Nephron (organoid): ENCODE data around the gene HBA1.

ENCODE experiments used
- H3K27ac Mint-ChIP-seq, 3 experiments: 2 replicates each; pipeline ENCODE4 v1.8.0; 2020; ENCODE audit warnings: mixed read lengths in 3 of 3, mild to moderate bottlenecking in 2 of 3, moderate library complexity in 1 of 3
- H3K27me3 Mint-ChIP-seq: 2 replicates; pipeline ENCODE4 v1.8.0; 2021; ENCODE audit warnings: low read depth, mild to moderate bottlenecking, moderate library complexity, mixed read lengths
- H3K36me3 Mint-ChIP-seq: 2 replicates; pipeline ENCODE4 v1.8.0; 2020; ENCODE audit warnings: low read depth, mixed read lengths
- H3K4me1 Mint-ChIP-seq: 2 replicates; pipeline ENCODE4 v1.8.0; 2020; ENCODE audit warnings: mixed read lengths
- H3K4me3 Mint-ChIP-seq, 3 experiments: 2 replicates each; pipeline ENCODE4 v1.8.0; 2020; ENCODE audit warnings: mild to moderate bottlenecking in 3 of 3, mixed read lengths in 3 of 3, moderate library complexity in 2 of 3
- H3K9me3 Mint-ChIP-seq: 2 replicates; pipeline ENCODE4 v1.8.0; 2020; ENCODE audit warnings: mixed read lengths
- TF ChIP-seq, protein P1 (sequence below), 3 experiments: fragments of 200-600 bp; sonication (generic); IDR thresholded peaks; one replicate each; pipeline ENCODE4 v1.5.0; 2021; ENCODE audit warnings: antibody characterized with exemption in 3 of 3; ENCODE audit not compliant: unreplicated experiment in 3 of 3

The HBA1 gene

DNA sequence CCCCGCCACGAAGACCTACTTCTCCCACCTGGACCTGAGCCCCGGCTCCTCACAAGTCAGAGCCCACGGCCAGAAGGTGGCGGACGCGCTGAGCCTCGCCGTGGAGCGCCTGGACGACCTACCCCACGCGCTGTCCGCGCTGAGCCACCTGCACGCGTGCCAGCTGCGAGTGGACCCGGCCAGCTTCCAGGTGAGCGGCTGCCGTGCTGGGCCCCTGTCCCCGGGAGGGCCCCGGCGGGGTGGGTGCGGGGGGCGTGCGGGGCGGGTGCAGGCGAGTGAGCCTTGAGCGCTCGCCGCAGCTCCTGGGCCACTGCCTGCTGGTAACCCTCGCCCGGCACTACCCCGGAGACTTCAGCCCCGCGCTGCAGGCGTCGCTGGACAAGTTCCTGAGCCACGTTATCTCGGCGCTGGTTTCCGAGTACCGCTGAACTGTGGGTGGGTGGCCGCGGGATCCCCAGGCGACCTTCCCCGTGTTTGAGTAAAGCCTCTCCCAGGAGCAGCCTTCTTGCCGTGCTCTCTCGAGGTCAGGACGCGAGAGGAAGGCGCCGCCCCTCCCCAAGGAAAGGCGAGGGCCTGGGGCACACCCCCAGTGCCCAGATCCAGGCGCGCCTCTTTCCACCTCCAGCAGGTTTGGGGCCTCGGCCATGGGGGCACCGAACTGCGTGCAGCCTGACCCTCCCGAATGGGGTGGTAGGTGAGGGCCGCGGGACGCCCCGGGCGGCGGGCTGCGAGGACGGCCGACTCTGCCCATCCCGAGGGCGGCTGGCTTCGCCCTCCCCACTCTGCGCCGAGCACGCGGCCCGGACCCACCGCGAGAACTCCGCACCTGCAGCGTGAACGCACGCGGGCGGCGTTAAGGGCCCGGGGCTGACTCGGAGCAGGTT, 4.4 kb downstream of the HBA1 start:
- no peaks in the 10 kb centered on the region for H3K9me3 Mint-ChIP-seq
- H3K27me3 Mint-ChIP-seq, result peaks cover 37% of the 10 kb centered on the region
- H3K4me3 Mint-ChIP-seq, result peak overlapping the region in 2 of 3 experiments; percentile 44 to 46
- peaks cover 12% of the 10 kb centered on the region for H3K36me3 Mint-ChIP-seq
- peaks cover 6% of the 10 kb centered on the region for H3K4me1 Mint-ChIP-seq
- TF ChIP-seq, protein P1, sequence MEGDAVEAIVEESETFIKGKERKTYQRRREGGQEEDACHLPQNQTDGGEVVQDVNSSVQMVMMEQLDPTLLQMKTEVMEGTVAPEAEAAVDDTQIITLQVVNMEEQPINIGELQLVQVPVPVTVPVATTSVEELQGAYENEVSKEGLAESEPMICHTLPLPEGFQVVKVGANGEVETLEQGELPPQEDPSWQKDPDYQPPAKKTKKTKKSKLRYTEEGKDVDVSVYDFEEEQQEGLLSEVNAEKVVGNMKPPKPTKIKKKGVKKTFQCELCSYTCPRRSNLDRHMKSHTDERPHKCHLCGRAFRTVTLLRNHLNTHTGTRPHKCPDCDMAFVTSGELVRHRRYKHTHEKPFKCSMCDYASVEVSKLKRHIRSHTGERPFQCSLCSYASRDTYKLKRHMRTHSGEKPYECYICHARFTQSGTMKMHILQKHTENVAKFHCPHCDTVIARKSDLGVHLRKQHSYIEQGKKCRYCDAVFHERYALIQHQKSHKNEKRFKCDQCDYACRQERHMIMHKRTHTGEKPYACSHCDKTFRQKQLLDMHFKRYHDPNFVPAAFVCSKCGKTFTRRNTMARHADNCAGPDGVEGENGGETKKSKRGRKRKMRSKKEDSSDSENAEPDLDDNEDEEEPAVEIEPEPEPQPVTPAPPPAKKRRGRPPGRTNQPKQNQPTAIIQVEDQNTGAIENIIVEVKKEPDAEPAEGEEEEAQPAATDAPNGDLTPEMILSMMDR (IDR thresholded peaks at IDR 0.05; ENCODE audit: unreplicated experiment in 3 of 3), result no peak
- H3K27ac Mint-ChIP-seq, result no peak overlapping the region

DNA sequence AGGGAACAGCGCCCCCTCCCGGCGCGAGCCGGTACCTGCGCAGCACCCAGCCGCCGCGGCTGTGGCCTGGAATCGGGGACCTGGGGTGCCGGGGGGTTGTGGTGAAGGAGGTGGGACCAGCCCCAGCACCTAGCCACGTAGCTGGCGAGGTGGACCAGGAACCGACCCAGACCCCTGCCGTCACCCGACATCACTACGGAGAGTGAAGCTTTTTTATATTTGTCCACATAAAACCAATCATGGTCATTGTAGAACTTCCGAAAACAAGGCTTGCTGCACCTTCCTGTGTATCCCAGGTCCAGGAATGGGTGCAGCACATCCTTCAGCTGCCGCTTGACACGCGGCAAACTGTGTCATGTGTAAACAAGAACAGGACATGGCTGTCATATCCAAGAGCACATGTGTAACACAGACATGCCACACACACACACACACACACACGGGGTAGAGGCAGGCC, 5.1 kb downstream of the HBA1 start:
- Mint-ChIP-seq H3K4me3 (peak overlapping the region; percentile 14 to 34 (median 19)), H3K4me1 (peaks cover 6% of the 10 kb centered on the region), H3K27ac (no peak overlapping the region), H3K36me3 (peaks cover 13% of the 10 kb centered on the region), H3K27me3 (peaks cover 36% of the 10 kb centered on the region), H3K9me3 (no peaks in the 10 kb centered on the region)
- TF ChIP-seq, protein P1 (IDR thresholded peaks at IDR 0.05; ENCODE audit: unreplicated experiment in 3 of 3), result peak; percentile 93 to 98 (median 97)

DNA sequence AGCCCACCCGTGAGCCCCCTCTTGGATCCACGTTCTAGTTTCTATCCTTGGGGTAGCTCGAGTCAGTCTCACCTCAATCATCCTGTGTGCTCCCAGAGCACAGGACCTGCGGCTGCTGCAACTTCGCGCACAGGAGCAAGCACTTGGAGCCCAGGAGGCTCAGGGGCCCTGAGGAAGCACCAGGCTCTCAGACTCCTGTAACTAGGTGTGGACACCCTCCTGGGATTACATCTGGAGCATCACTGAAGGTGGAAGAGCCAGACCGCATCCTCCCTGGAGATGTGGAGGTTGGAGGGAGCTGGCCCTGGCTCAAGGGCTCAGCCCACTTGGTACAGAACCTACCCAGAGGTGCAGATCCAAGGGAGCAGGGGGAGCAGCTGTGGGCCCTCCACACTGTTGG, 6.5 kb downstream of the HBA1 start:
- H3K4me1 Mint-ChIP-seq, result no peaks in the 10 kb centered on the region
- peaks cover 18% of the 10 kb centered on the region for H3K36me3 Mint-ChIP-seq

DNA sequence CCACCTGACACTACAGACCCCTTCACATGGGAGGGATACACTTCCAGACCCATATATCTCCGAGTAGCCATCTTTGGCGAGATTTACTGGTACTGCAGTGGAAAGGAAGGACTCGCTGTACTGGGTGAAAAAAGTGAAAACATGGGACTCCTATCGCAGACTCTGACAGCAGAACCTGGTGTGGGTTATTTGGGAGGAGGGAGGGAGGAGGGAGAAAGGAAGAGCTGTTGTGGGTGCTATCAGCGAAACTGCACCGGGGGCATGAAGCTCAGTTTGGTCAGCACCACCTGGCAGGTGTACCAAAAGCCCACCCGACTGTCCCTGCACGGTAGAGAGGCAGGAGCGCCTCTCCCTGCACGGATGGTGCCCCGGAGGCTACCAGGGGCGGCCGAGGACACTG, 8.7 kb downstream of the HBA1 start:
- H3K9me3 Mint-ChIP-seq, result no peaks in the 10 kb centered on the region
- H3K27ac Mint-ChIP-seq, result peak overlapping the region in 1 of 3 experiments; percentile 38
- no peak overlapping the region for H3K4me3 Mint-ChIP-seq
- TF ChIP-seq, protein P1 (IDR thresholded peaks at IDR 0.05; ENCODE audit: unreplicated experiment in 3 of 3), result no peak
- no peaks in the 10 kb centered on the region for H3K4me1 Mint-ChIP-seq
- peaks cover 37% of the 10 kb centered on the region for H3K36me3 Mint-ChIP-seq
- peaks cover 4% of the 10 kb centered on the region for H3K27me3 Mint-ChIP-seq

More for the DNA sequence above, 6.5 kb downstream of the HBA1 start:
- no peak overlapping the region for H3K4me3 Mint-ChIP-seq
- TF ChIP-seq, protein P1 (IDR thresholded peaks at IDR 0.05; ENCODE audit: unreplicated experiment in 3 of 3), result no peak
- peaks cover 25% of the 10 kb centered on the region for H3K27me3 Mint-ChIP-seq
- no peak overlapping the region for H3K27ac Mint-ChIP-seq
- H3K9me3 Mint-ChIP-seq, result no peaks in the 10 kb centered on the region

- H3K27me3 Mint-ChIP-seq, result peaks cover 4% of the 10 kb centered on the region
- no peak overlapping the region for H3K4me3 Mint-ChIP-seq
- H3K27ac Mint-ChIP-seq, result no peak overlapping the region
- no peaks in the 10 kb centered on the region for H3K9me3 Mint-ChIP-seq
- H3K4me1 Mint-ChIP-seq, result no peaks in the 10 kb centered on the region
- TF ChIP-seq, protein P1 (IDR thresholded peaks at IDR 0.05; ENCODE audit: unreplicated experiment in 3 of 3), result no peak
- peaks cover 41% of the 10 kb centered on the region for H3K36me3 Mint-ChIP-seq
Measured at GRCh38 chr16:185691-186090, 9.2 kb downstream of the HBA1 start.
